DMS114 treated with DMSO at 0.1 percent for 48 hours (cell line): Measurements from ENCODE around the gene DMRTC2.

ENCODE experiments used
- DNase-seq: peaks from one replicate; lab custom pipeline; 2025; ENCODE audit not compliant: unreplicated experiment; lab: John Stamatoyannopoulos, UW

Gene DMRTC2

GRCh38 chr19:41887711-41888382, 43.0 kb downstream of the DMRTC2 start:
- no peak for DNase-seq

- DNase-seq: no peak
Observed at GRCh38 chr19:41888926-41889325, 44.1 kb downstream of the DMRTC2 start.

- no peak for DNase-seq
Observed at GRCh38 chr19:41889896-41890295, 45.1 kb downstream of the DMRTC2 start.

GRCh38 chr19:41890936-41891335, 46.1 kb downstream of the DMRTC2 start:
- DNase-seq: no peak

- no peak for DNase-seq
Observed at GRCh38 chr19:41892173-41892902, 47.5 kb downstream of the DMRTC2 start.

- DNase-seq: no peak
Observed at GRCh38 chr19:41893899-41894298, 49.1 kb downstream of the DMRTC2 start.

GRCh38 chr19:41894350-41894749, 49.5 kb downstream of the DMRTC2 start:
- DNase-seq: no peak

GRCh38 chr19:41895745-41896580, 51.1 kb downstream of the DMRTC2 start:
- DNase-seq: no peak

- DNase-seq: no peak
Observed at GRCh38 chr19:41896581-41896942, 51.7 kb downstream of the DMRTC2 start.

GRCh38 chr19:41897181-41897580, 52.3 kb downstream of the DMRTC2 start:
- no peak for DNase-seq

- no peak for DNase-seq
Observed at GRCh38 chr19:41897820-41898219, 53.0 kb downstream of the DMRTC2 start.

- DNase-seq: no peak
Observed at GRCh38 chr19:41898235-41898634, 53.4 kb downstream of the DMRTC2 start.
